HG03159 (cell line): ENCODE data around the gene KATNB1.
"Not testable (repeated sequence)": the region's sequence is repeated elsewhere in the genome, so short reads cannot be mapped to it uniquely, and the experiment has no call there.

Experiments used
- ATAC-seq: cut with Tn5 transposase; IDR thresholded peaks from one replicate; pipeline ENCODE4 v1.9.1; 2021; ENCODE audit warnings: mild to moderate bottlenecking, moderate library complexity; ENCODE audit not compliant: unreplicated experiment

The KATNB1 gene

DNA sequence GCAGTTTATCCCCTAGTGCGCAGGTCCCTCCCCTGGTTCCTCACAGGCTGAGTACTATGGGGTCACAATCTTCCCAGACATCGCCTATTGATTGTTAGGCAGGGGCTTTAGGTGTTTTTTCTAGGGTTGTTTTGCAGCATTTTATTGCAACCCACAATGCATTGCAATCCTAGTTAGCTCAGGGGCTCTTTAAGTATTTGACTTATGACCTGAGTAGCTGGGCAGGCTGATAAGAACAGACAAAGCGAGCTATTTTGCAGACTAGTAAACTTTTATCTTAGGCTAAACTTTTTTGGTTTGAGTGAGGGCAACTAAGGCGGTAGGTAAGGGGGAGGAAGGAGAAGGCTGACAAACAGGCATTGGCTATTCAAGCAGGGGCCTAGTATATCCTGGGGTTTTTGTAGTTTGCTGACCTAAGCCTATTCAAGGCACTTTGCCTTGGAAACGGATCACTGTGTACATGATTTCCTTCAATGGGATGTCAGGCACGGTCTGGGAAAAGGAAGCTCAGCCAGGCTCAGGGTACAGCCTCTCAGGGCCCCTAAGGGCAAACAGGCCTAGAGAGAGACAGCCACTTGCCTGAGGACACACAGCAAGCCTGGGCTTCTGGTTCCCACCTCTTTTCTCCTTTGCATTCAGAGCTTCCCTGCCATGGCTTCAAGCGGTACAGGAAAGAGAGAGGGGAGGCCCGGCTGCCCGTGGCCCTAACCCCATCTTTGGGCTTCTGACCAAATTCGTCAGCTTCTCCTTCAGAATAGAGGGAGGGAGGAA is 34.6 kb upstream of the KATNB1 start:
- ATAC-seq = no peak

DNA sequence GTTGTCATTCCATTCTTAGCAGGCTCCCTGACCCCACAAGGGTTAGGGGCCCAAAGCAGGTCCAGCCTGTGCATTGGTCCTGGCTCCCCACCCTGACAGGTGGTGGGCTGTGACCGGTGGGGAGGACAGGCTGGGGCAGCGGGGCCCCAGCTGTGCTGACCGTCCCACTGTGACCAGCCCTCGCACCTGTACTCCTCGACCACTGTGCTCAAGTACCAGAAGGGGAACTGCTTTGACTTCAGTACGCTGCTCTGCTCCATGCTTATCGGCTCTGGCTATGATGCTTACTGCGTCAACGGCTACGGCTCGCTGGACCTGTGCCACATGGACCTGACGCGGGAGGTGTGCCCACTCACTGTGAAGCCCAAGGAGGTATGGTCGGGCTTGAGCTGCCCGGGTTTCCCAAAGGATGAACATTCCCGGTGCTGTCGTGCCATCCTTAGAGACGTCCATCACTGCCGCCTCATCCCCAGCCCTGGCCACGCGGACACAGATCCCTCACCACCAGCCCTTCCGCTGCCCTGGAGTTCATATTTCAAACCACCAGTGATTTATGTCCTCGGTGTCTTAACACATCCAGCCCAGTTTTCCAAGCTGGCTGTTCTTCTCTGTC is 33.7 kb upstream of the KATNB1 start:
- ATAC-seq = no peak

DNA sequence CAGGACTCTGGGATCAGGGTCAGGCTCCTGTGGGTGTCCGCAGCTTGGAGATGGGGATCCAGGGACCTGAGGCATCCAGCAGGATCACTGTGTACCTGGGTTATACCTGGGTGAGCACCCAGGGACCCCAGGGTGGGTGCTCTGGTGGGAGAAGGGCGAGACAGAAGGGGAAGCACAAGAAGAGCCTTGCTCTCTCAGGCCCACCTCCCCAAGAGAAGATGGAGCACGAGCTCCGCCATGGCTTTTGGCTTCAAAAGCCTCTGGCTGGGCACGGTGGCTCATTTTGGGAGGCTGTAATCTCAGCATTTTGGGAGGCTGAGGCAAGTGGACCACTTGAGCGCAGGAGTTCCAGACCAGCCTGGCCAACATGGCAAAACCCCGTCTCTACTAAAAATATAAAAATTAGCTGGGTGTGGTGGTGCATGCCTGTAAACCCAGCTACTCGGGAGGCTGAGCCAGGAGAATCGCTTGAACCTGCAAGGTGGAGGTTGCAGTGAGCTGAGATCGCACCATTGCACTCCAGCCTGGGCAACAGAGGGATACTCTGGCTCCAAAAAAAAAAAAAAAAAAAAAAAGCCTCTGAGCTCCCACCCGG is 32.1 kb upstream of the KATNB1 start:
- no peak for ATAC-seq

DNA sequence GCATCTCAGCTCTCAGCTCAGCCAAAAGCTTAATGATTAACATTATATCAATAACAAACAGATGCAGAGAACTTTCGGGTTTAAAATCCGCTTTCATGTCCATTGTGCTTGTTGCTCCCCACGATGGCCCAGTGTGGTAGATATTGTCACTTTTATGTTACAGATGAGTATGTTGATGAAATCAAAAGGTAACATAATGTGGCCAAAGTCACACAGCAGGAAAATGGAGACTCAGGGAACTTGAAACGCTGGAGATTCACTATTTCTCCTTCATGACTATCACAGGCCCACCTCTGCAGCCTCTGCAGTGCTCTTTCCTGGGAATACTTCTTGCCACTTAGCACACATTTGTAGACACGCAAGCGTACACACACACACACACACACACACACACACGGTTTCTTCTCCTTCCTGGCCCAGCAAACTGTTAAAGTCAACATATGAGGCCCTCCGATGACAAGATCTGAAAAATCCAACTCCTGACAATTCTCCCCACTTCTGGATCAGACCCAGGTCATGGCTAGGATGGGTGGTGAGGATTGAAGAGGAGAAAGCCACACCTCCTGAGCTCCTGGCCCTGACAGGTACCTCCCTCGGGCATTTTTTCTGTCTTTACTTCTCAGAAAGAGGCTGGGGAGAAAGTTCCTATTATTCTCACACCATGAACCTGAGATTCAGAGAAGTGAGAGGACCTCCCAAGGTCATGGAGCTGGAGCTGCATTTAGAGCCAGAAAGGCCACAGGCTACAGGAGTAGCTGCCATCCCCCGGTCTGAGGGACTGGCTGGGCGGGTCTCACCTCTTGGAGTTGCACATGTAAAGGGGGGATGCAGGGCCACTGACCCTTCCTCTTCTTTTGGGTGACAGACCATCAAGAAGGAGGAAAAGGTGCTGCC is 31.3 kb upstream of the KATNB1 start:
- no peak for ATAC-seq

- ATAC-seq = no peak
These were observed 30.4 kb upstream of the KATNB1 start for GRCh38 chr16:57704905-57705852.

DNA sequence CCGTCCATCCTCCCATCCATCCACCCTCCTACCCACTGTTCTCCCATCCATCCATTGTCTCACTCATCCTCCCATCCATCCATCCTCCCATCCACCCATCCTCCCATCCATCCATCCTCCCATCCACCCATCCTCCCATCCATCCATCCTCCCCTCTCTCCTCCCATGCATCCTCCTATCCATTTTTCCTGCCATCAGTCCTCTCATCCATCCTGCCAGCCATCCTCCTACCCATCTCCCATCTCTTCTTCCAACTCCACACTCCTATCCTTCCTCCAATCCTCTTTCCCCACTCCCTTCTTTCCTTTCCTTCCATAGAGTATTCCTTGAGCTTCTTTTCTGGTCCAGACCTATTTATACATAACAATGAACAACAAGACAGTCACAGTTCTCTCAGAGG is 28.9 kb upstream of the KATNB1 start:
- ATAC-seq = no peak

GRCh38 chr16:57707331-57707730 is 28.2 kb upstream of the KATNB1 start:
- ATAC-seq = no peak

- ATAC-seq = no peak
These were observed 27.4 kb upstream of the KATNB1 start for GRCh38 chr16:57708168-57708567.

DNA sequence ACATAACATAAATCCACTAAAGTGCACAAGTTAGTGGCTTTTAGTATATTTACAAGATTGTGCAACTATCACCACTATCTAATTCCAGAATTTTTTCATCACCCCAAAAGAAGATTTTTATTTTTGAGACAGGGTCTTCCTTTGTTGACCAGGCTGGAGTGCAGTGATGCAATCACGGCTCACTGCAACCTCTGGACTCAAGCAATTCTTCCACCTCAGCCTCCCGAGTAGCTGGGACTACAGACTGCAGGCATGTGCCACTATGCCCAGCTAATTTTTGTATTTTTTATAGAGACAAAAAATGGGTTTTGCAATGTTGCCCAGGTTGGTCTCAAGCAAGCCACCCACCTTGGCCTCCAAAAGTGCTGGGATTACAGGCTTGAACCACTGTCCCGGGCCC is 25.9 kb upstream of the KATNB1 start:
- ATAC-seq = no peak

- no peak for ATAC-seq
These were observed 24.2 kb upstream of the KATNB1 start for GRCh38 chr16:57711346-57711745.

DNA sequence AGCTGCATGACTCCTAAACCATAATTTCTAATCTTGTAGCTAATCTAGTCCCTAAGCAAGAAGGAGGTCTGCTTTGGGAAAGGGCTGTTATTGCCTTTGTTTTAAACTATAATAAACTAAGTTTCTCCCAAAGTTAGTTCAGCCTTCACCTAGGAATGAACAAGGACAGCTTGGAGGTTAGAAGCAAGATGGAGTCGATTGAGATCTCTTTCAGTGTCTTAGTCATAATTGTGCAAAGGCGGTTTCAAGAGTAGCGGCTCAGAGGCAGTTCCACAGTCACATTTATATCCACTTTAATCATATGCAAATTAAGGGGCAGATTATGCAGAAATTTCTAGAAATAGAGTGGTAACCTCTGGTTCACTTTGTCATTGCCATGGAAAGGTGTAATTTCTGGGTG is 23.6 kb upstream of the KATNB1 start:
- ATAC-seq = no peak

GRCh38 chr16:57712569-57712968 is 23.0 kb upstream of the KATNB1 start:
- ATAC-seq = not testable (repeated sequence)

GRCh38 chr16:57713596-57713995 is 22.0 kb upstream of the KATNB1 start:
- ATAC-seq = no peak

DNA sequence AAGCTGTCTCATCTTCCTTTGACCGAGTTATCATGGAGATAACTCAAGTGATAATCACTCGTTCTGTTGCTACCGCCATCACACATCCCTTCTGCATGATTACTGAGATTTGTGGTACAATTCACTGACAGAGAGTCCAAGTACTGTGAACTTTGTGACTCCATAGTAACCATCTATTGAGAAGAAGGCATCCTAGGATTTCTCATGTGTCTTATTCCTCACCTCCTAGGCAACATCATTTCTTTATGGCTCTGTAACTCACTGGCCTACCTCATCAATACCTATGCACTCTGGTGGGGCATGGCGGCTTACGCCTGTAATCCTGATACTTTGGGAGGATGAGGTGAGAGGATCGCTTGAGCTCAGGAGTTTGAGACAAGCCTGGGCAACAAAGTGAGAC is 21.5 kb upstream of the KATNB1 start:
- no peak for ATAC-seq

DNA sequence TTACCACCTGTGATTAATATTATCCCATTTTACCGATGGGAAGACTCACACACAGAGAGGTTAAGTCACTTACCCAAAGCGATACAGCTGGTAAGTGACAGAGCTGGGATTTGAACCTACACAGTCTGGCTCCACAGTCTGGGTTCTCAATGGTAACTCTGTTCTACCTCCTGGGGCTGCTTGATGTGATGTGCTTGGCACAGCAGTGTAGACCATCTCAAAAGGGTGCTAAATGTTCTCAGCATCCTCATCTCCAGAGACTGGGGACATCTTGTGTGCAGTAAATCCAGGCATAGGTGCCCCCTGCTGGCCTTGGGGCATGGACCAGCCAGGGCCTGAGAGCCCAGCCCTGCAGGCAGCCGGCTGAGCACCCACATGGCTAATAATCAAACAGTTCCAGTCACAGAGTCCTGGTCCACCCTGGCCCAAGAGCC is 15.4 kb upstream of the KATNB1 start:
- no peak for ATAC-seq

GRCh38 chr16:57721356-57722209 is 14.0 kb upstream of the KATNB1 start:
- ATAC-seq = no peak

GRCh38 chr16:57722210-57722499 is 13.4 kb upstream of the KATNB1 start:
- no peak for ATAC-seq

DNA sequence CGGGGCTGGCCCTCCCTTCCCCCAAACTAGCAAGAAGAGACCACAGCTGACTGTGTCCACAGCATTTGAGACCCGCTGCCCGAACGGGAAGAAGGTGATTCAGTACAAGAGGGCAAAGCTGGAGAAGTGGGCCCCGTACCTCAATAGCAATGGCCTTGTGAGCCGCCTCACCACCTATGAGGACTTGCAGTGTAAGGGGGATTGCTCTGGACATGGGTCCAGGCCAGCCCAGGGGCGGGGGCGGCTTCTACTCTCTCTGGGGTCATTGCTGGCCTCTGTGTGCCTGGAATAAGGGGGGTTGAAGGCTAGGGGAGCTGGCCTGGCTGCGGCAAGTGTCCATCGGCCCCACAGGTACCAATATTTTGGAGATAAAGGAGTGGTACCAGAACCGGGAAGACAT is 12.9 kb upstream of the KATNB1 start:
- no peak for ATAC-seq

DNA sequence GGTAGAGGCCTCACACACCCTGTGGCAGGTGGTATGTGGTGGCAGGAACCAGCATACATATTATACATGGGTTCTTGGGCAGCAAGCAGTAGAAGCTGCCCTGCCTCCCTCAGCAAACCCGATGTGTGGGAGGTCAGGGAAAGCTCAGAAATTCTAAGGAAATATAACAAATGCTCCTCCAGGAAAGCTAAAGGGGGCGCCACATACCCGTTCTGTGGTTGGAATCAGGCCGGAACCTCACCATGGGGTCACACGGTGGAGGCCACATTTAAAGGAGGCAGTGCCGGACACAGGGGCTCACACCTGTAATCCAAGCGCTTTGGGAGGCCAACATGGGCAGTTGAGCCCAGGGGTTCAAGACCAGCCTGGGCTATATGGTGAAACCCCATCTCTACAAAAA is 12.4 kb upstream of the KATNB1 start:
- no peak for ATAC-seq
